Glomerular endothelial cell (primary cell): ENCODE results near the gene SCD5. TPM values are rescaled to one million over a fixed set of nuclear protein-coding genes. Genes with fewer than 3 reads are reported as not detected.

Experiments used
- DNase-seq: peaks from one replicate; pipeline ENCODE4 v3.0.0-alpha.2; 2011; ENCODE audit warnings: low read depth, low spot score; ENCODE audit errors: extremely low read depth
- total RNA-seq: library from RNA; depleted of rRNA; stranded (reverse); fragments of >200 nt; gene quantifications from 2 replicates; pipeline ENCODE4 v1.2.3, GENCODE V29; 2015

SCD5 gene
- total RNA-seq, 1 donor from 2014 or later: 28.4 TPM

DNA sequence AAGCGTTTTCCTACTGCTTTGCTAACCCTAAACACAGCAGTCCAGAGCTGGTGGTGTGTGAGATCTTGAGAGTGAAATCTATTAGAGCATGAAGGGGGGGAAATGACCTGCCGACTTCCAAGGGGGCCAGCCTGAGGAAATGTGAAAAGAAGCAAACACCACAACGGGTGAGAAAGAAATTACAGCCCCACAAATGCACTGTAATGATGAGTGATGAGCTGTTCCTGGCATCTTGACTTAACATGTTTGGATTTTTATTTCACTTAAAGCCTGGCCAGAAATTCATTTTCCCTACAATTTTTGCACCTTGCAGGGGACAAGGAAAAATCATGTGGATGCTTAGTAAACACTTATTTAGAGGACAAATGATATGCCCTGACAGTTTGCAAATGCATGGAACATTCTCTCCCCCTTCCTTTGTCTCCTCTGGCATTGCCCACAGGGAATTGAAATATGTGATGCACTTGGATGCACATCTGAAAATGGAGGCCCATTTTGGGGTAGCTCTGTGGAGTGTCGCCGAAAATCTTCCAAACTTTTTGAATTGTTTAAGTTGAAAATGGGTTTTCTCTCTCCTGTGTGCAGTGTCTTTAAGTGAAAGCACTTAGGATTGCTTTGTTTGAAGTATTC is 152.5 kb downstream of the SCD5 start:
- DNase-seq: no peak

GRCh38 chr4:82644734-82645126 is 153.9 kb downstream of the SCD5 start:
- no peak for DNase-seq

- no peak for DNase-seq
Observed at GRCh38 chr4:82643994-82644733, 154.4 kb downstream of the SCD5 start.

DNA sequence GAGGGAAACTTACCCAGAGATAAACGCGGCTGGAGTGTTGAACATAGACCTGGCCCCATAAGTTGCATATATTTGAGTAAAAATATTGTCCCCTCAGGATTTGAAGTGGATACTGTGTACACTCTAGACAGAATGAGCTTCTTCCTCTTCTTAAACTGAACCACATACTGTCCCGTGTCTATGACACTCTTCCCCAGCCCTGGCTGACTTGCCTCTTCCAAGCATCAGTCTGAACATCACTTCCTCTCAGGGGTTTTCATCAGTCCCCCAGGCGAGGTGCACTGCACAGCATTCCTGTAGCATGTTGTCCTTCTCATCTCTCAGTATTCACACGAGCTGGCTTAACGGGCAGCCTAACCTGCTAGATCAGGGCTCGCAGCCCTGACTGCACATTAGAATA is 156.3 kb downstream of the SCD5 start:
- no peak for DNase-seq

GRCh38 chr4:82640540-82640939 is 158.1 kb downstream of the SCD5 start:
- DNase-seq: no peak

GRCh38 chr4:82639971-82640370 is 158.6 kb downstream of the SCD5 start:
- no peak for DNase-seq

DNA sequence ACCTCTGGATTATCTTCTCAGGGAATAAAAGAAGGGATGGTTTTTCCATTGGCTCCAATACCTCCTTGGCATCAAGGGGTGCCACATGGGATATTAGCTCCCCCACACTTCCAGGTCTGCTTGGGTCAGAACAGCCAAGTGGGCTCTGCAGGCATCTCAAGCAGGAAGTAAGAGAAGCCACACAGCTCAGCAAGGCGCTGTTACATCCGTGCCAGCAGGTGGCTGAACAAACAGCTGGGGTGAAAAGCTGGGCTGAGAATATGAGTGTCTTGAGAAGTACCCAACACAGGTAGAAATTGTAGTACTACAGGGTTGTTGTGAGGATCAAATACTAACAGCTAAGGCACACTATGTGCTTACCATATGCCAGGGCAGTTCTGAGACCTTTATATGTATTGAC is 160.1 kb downstream of the SCD5 start:
- no peak for DNase-seq

DNA sequence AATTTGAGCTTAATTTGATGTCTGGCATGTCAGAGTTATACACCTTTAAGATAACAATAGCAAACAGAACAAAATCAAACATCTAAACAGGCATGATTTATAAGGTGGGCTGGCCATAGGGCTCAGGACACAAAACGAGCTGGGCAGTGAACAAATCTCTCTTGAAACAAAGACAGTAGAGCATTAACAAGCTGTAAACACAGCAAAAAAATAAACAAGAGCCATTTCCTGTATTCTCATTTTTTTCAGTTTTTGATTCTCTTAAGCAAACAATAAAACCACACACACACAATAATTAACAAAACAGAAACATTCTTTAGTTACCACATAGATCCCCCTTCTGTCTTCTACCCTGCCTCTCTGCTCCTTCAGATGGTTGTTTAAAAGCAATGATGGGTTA is 168.5 kb downstream of the SCD5 start:
- DNase-seq: no peak

- no peak for DNase-seq
Observed at GRCh38 chr4:82629238-82630000, 169.2 kb downstream of the SCD5 start.

GRCh38 chr4:82626251-82626868 is 172.2 kb downstream of the SCD5 start:
- DNase-seq: no peak

- no peak for DNase-seq
Observed at GRCh38 chr4:82624819-82625218, 173.8 kb downstream of the SCD5 start.

GRCh38 chr4:82623121-82623683 is 175.4 kb downstream of the SCD5 start:
- no peak for DNase-seq

- DNase-seq: no peak
Observed at GRCh38 chr4:82621251-82621650, 177.3 kb downstream of the SCD5 start.

- DNase-seq: no peak
Observed at GRCh38 chr4:82620126-82620735, 178.4 kb downstream of the SCD5 start.

DNA sequence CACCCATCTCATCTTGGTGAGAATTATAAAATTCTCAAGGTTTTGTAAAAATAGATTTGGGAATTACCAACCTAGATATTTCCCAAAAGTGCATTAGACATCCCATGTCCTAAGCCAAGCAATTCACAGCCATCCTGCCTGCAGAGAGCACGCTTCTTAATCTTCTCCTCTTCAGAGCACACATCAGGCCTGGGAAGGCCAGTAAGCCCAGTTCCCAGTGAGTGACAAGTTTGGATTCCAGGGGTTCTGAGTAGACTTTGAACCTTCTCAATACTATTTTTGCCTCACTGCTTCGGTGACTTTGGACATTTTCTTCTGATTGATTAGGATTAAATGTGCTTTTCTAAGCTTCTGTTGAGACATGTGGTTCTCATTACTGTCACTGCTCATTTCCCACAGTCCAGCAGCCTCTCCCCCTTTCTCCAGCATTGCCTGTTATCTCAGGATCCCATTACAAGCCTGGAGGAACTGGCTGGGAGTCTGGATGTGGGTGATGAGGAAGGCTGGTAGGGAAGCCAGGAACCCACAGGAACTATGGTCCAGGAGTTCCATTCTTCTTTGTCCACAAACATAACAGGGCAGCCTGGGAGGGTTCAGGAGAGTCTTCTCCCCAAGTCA is 180.4 kb downstream of the SCD5 start:
- no peak for DNase-seq

- DNase-seq: no peak
Observed at GRCh38 chr4:82614838-82615449, 183.7 kb downstream of the SCD5 start.

DNA sequence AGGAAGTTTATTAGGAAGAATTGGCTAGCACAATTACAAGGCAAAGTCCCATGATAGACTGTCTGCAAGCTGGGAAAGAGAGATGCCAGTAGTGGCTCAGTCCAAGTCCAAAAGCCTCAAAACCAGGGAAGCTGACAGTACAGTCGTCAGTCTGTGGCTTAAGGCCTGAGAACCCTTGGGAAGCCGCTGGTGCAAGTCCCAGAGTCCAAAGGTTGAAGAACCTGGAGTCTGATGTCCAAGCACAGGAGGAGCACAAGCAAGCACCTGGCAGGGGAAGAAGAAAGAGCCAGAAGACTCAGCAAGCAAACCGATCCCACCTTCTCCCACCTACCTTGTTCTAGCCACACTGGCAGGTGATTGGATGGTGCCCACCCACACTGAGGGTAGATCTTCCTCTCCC is 185.5 kb downstream of the SCD5 start:
- DNase-seq: no peak

- DNase-seq: no peak
Observed at GRCh38 chr4:82611982-82612381, 186.6 kb downstream of the SCD5 start.

- DNase-seq: no peak
Observed at GRCh38 chr4:82611527-82611926, 187.1 kb downstream of the SCD5 start.

GRCh38 chr4:82610041-82610440 is 188.6 kb downstream of the SCD5 start:
- no peak for DNase-seq
